ENCODE data around the gene CR1L.
A peak's percentile ranks its signal among the peaks of the same experiment; 100 is the strongest.
"Not testable (repeated sequence)": the region's sequence is repeated elsewhere in the genome, so short reads cannot be mapped to it uniquely, and the experiment has no call there.

Gene CR1L

GRCh38 chr1:207690551-207690950 is 45.6 kb downstream of the CR1L start:
- DNase-seq, result not testable (repeated sequence)

GRCh38 chr1:207691010-207691409 is 46.1 kb downstream of the CR1L start:
- DNase-seq, result no peak

- no peak for DNase-seq
These were observed 46.9 kb downstream of the CR1L start for GRCh38 chr1:207691841-207692240.

GRCh38 chr1:207692291-207692690 is 47.4 kb downstream of the CR1L start:
- DNase-seq, result not testable (repeated sequence)

GRCh38 chr1:207695891-207696290 is 51.0 kb downstream of the CR1L start:
- no peak for DNase-seq

GRCh38 chr1:207698822-207699483 is 54.0 kb downstream of the CR1L start:
- DNase-seq, result peak; percentile 60 to 76

GRCh38 chr1:207702317-207702716 is 57.4 kb downstream of the CR1L start:
- DNase-seq, result no peak

GRCh38 chr1:207703712-207704111 is 58.8 kb downstream of the CR1L start:
- no peak for DNase-seq

- DNase-seq, result not testable (repeated sequence)
These were observed 63.1 kb downstream of the CR1L start for GRCh38 chr1:207708004-207708403.

GRCh38 chr1:207711285-207711684 is 66.4 kb downstream of the CR1L start:
- DNase-seq, result no peak

- not testable (repeated sequence) for DNase-seq
These were observed 67.8 kb downstream of the CR1L start for GRCh38 chr1:207712701-207713100.

GRCh38 chr1:207713529-207713928 is 68.6 kb downstream of the CR1L start:
- no peak for DNase-seq

- no peak for DNase-seq
These were observed 74.3 kb downstream of the CR1L start for GRCh38 chr1:207719234-207719633.

GRCh38 chr1:207728200-207728858 is 83.4 kb downstream of the CR1L start:
- not testable (repeated sequence) for DNase-seq

- DNase-seq, result not testable (repeated sequence)
These were observed 92.7 kb downstream of the CR1L start for GRCh38 chr1:207737503-207738157.

- DNase-seq, result not testable (repeated sequence)
These were observed 93.3 kb downstream of the CR1L start for GRCh38 chr1:207738158-207738659.

GRCh38 chr1:207740207-207740606 is 95.3 kb downstream of the CR1L start:
- DNase-seq, result no peak

GRCh38 chr1:207742850-207743555 is 98.1 kb downstream of the CR1L start:
- no peak for DNase-seq

GRCh38 chr1:207744000-207744534 is 99.1 kb downstream of the CR1L start:
- DNase-seq, result no peak

- no peak for DNase-seq
These were observed 100.4 kb downstream of the CR1L start for GRCh38 chr1:207745285-207745684.

- no peak for DNase-seq
These were observed 101.2 kb downstream of the CR1L start for GRCh38 chr1:207745839-207746767.
